ENCODE data around the gene AIM2.

Gene AIM2

GRCh38 chr1:159113596-159114433 is 37.2 kb upstream of the AIM2 start:
- TF ChIP-seq FOXP2 (optimal IDR thresholded peaks at IDR 0.05; ENCODE audit: borderline replicate concordance, extremely low read depth, extremely low read length, insufficient read depth), result no peak
- no peak for TF ChIP-seq POLR2AphosphoS5 (IDR thresholded peaks at IDR 0.05; ENCODE audit: low read depth, low read length)
- no peak for TF ChIP-seq REST (IDR thresholded peaks at IDR 0.05; ENCODE audit: insufficient read depth in 1 of 2, low read depth in 2 of 2, low read length in 2 of 2)
- TF ChIP-seq TAF1 (IDR thresholded peaks at IDR 0.05; ENCODE audit: borderline replicate concordance, insufficient read depth, low read length), result no peak
- TF ChIP-seq SIN3A (IDR thresholded peaks at IDR 0.05; ENCODE audit: borderline replicate concordance, insufficient read depth, low read length), result no peak

GRCh38 chr1:159100589-159100988 is 24.0 kb upstream of the AIM2 start:
- TF ChIP-seq POLR2AphosphoS5 (IDR thresholded peaks at IDR 0.05; ENCODE audit: low read depth, low read length) (no peak), SIN3A (IDR thresholded peaks at IDR 0.05; ENCODE audit: borderline replicate concordance, insufficient read depth, low read length) (no peak), TAF1 (IDR thresholded peaks at IDR 0.05; ENCODE audit: borderline replicate concordance, insufficient read depth, low read length) (no peak), REST (IDR thresholded peaks at IDR 0.05; ENCODE audit: insufficient read depth in 1 of 2, low read depth in 2 of 2, low read length in 2 of 2) (no peak), FOXP2 (optimal IDR thresholded peaks at IDR 0.05; ENCODE audit: borderline replicate concordance, extremely low read depth, extremely low read length, insufficient read depth) (no peak)

GRCh38 chr1:159098596-159098995 is 22.0 kb upstream of the AIM2 start:
- TF ChIP-seq FOXP2 (optimal IDR thresholded peaks at IDR 0.05; ENCODE audit: borderline replicate concordance, extremely low read depth, extremely low read length, insufficient read depth), result no peak
- TF ChIP-seq TAF1 (IDR thresholded peaks at IDR 0.05; ENCODE audit: borderline replicate concordance, insufficient read depth, low read length), result no peak
- no peak for TF ChIP-seq REST (IDR thresholded peaks at IDR 0.05; ENCODE audit: insufficient read depth in 1 of 2, low read depth in 2 of 2, low read length in 2 of 2)
- no peak for TF ChIP-seq SIN3A (IDR thresholded peaks at IDR 0.05; ENCODE audit: borderline replicate concordance, insufficient read depth, low read length)

- TF ChIP-seq SIN3A (IDR thresholded peaks at IDR 0.05; ENCODE audit: borderline replicate concordance, insufficient read depth, low read length), result no peak
- no peak for TF ChIP-seq TAF1 (IDR thresholded peaks at IDR 0.05; ENCODE audit: borderline replicate concordance, insufficient read depth, low read length)
- no peak for TF ChIP-seq FOXP2 (optimal IDR thresholded peaks at IDR 0.05; ENCODE audit: borderline replicate concordance, extremely low read depth, extremely low read length, insufficient read depth)
- no peak for TF ChIP-seq REST (IDR thresholded peaks at IDR 0.05; ENCODE audit: insufficient read depth in 1 of 2, low read depth in 2 of 2, low read length in 2 of 2)
- no peak for TF ChIP-seq POLR2AphosphoS5 (IDR thresholded peaks at IDR 0.05; ENCODE audit: low read depth, low read length)
Observed at GRCh38 chr1:159092036-159092760, 15.6 kb upstream of the AIM2 start.
